ENCODE results near the gene EPB41L2.
"Not testable (repeated sequence)": the region's sequence is repeated elsewhere in the genome, so short reads cannot be mapped to it uniquely, and the experiment has no call there.

The EPB41L2 gene

GRCh38 chr6:130996635-130997034, 66.4 kb downstream of the EPB41L2 start:
- H3K4me3 ChIP-seq (ENCODE audit: control insufficient read depth, low read depth, low read length) = no peak overlapping the region
- no peak for DNase-seq (ENCODE audit: low read depth)
- TF ChIP-seq, protein P1, sequence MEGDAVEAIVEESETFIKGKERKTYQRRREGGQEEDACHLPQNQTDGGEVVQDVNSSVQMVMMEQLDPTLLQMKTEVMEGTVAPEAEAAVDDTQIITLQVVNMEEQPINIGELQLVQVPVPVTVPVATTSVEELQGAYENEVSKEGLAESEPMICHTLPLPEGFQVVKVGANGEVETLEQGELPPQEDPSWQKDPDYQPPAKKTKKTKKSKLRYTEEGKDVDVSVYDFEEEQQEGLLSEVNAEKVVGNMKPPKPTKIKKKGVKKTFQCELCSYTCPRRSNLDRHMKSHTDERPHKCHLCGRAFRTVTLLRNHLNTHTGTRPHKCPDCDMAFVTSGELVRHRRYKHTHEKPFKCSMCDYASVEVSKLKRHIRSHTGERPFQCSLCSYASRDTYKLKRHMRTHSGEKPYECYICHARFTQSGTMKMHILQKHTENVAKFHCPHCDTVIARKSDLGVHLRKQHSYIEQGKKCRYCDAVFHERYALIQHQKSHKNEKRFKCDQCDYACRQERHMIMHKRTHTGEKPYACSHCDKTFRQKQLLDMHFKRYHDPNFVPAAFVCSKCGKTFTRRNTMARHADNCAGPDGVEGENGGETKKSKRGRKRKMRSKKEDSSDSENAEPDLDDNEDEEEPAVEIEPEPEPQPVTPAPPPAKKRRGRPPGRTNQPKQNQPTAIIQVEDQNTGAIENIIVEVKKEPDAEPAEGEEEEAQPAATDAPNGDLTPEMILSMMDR (IDR thresholded peaks at IDR 0.05; ENCODE audit: control insufficient read depth, insufficient read depth, low read depth, low read length, missing control alignments) = no peak

GRCh38 chr6:130995783-130996447, 67.1 kb downstream of the EPB41L2 start:
- DNase-seq (ENCODE audit: low read depth) = no peak
- H3K4me3 ChIP-seq (ENCODE audit: control insufficient read depth, low read depth, low read length) = no peak overlapping the region
- TF ChIP-seq, protein P1 (IDR thresholded peaks at IDR 0.05; ENCODE audit: control insufficient read depth, insufficient read depth, low read depth, low read length, missing control alignments) = no peak

GRCh38 chr6:130994319-130995097, 68.5 kb downstream of the EPB41L2 start:
- DNase-seq (ENCODE audit: low read depth) = no peak
- no peak overlapping the region for H3K4me3 ChIP-seq (ENCODE audit: control insufficient read depth, low read depth, low read length)
- TF ChIP-seq, protein P1 (IDR thresholded peaks at IDR 0.05; ENCODE audit: control insufficient read depth, insufficient read depth, low read depth, low read length, missing control alignments) = no peak

DNA sequence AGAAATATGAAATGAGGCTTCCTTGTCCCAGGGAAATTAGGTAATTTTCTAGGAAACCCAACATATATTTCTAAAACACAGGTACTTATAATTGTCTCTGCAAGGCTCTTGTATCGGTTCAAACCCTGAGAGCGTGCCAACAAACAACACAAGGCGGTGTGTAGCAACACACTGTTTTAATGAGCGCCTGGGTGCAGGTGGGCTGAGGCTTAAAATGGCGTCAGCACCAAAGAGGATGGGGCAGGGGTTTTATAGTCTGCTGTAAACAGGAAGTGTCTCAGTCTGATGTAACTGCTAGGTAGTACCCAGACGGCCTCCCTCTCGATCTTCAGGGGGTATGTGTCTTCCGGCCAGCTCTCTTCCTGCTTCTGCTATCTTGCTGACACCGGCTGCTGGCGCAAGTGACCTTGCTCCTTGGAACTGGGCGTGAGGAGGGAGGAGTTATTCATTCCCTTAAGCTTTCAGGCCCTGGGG, 69.7 kb downstream of the EPB41L2 start:
- no peak for DNase-seq (ENCODE audit: low read depth)
- TF ChIP-seq, protein P1 (IDR thresholded peaks at IDR 0.05; ENCODE audit: control insufficient read depth, insufficient read depth, low read depth, low read length, missing control alignments) = no peak
- H3K4me3 ChIP-seq (ENCODE audit: control insufficient read depth, low read depth, low read length) = no peak overlapping the region

DNA sequence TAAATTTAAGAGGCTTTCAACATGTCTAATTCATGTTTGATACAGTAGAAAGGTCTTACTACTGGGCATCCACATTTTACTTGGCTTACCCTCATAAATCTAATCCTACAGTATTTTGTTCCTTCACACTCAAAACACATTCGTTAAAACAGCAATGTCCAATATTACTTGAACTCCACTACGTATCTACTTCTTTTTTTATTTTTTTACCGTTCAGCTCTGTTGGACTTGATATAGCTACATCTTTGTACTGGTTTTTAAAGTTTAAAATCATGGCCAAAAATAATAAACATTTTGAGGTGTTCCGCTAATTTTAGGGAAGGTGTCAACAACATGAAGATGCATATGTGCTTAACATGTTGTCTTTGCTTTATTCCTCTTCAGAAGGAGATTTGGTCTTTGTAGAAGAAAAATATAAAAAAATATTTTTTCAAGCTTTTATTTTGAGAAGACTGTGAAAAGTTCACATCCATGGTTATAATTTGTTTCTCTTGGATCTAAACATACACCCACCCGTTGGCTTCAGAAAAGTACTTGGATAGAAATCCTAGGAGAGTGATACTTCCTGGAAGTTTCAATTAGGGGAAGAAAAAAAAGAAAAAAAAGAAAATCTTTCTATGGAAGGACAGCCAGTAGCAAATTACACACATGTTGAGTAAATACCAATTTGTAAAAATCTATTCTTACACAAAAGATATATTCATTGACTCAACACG, 71.5 kb downstream of the EPB41L2 start:
- TF ChIP-seq, protein P1 (IDR thresholded peaks at IDR 0.05; ENCODE audit: control insufficient read depth, insufficient read depth, low read depth, low read length, missing control alignments) = no peak
- no peak for DNase-seq (ENCODE audit: low read depth)
- no peak overlapping the region for H3K4me3 ChIP-seq (ENCODE audit: control insufficient read depth, low read depth, low read length)

DNA sequence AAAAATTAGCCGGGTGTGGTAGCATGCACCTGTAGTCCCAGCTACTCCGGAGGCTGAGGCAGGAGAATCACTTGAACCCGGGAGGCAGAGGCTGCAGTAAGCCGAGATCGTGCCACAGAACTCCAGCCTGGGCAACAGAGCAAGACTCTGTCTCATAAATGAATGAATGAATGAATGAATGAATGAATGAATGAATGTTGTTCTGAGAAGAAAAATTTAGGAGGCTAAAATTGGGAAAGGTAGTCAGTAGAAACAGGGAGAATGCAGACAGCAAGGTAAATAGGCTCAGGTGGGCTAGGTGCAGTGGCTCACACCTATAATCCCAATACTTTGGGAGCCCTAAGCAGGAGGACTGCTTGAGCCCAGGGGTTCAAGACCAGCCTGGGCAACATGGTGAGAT, 75.5 kb downstream of the EPB41L2 start:
- H3K4me3 ChIP-seq (ENCODE audit: control insufficient read depth, low read depth, low read length); DNase-seq (ENCODE audit: low read depth): not testable (repeated sequence)

Data from AG09309 (cell line).